Lower leg skin (tissue), 3 donors: ENCODE measurements around the gene ACAP1.

ENCODE experiments used
- CTCF ChIP-seq, 3 donors: fragments of 450-650 bp; IDR thresholded peaks; one replicate each; pipeline ENCODE4 v1.5.1; 2016; ENCODE audit warnings: antibody characterized with exemption in 3 of 3, mild to moderate bottlenecking in 3 of 3, moderate library complexity in 2 of 3
- POLR2A ChIP-seq, 2 donors: fragments of 450-650 bp; IDR thresholded peaks; one replicate each; pipeline ENCODE4 v1.6.1; 2016 to 2017; ENCODE audit warnings: antibody characterized with exemption in 2 of 2, mild to moderate bottlenecking in 1 of 2, moderate library complexity in 1 of 2

DNA sequence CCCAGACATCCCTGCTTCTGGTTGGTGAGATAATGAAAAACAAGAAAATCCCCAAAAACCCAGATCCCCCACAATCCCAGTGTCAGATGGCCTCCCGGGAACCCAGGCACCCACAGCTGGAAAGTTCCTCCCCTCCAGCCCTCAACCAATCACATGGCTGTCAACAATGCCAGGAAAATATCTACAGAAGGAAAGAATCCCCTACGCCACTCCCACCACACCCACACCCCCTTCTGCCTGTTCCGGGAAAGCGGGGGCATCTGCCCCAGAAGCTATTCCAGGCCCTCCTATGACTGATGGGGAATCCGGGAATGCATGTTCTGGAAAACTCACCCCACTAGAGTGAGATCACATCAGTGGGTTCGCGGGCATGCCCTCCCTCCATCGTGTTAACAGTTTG is 20.4 kb downstream of the ACAP1 start:
- TF ChIP-seq CTCF (IDR thresholded peaks at IDR 0.05) (no peak), POLR2A (IDR thresholded peaks at IDR 0.05) (no peak)
